ENCODE data around the gene KRT81.
"Not testable (repeated sequence)": the region's sequence is repeated elsewhere in the genome, so short reads cannot be mapped to it uniquely, and the experiment has no call there.

Gene KRT81

GRCh38 chr12:52296572-52297215 is 5.4 kb upstream of the KRT81 start:
- no peak for DNase-seq (ENCODE audit: low read depth, low spot score)

- no peak for DNase-seq (ENCODE audit: low read depth, low spot score)
These were observed 4.3 kb upstream of the KRT81 start for GRCh38 chr12:52295663-52296062.

- DNase-seq (ENCODE audit: low read depth, low spot score), result no peak
These were observed 3.5 kb upstream of the KRT81 start for GRCh38 chr12:52294803-52295202.

- no peak for DNase-seq (ENCODE audit: low read depth, low spot score)
These were observed 2.6 kb upstream of the KRT81 start for GRCh38 chr12:52293926-52294325.

GRCh38 chr12:52290483-52291134 is 725 bp downstream of the KRT81 start:
- DNase-seq (ENCODE audit: low read depth, low spot score), result not testable (repeated sequence)

GRCh38 chr12:52287816-52288805 is 3.2 kb downstream of the KRT81 start:
- not testable (repeated sequence) for DNase-seq (ENCODE audit: low read depth, low spot score)

GRCh38 chr12:52286857-52287785 is 4.2 kb downstream of the KRT81 start:
- not testable (repeated sequence) for DNase-seq (ENCODE audit: low read depth, low spot score)

GRCh38 chr12:52285851-52286530 is 5.3 kb downstream of the KRT81 start:
- DNase-seq (ENCODE audit: low read depth, low spot score), result no peak

GRCh38 chr12:52285172-52285745 is 6.1 kb downstream of the KRT81 start:
- no peak for DNase-seq (ENCODE audit: low read depth, low spot score)

- DNase-seq (ENCODE audit: low read depth, low spot score), result no peak
These were observed 6.7 kb downstream of the KRT81 start for GRCh38 chr12:52284562-52285171.

GRCh38 chr12:52280796-52281560 is 10.4 kb downstream of the KRT81 start:
- DNase-seq (ENCODE audit: low read depth, low spot score), result no peak

- DNase-seq (ENCODE audit: low read depth, low spot score), result no peak
These were observed 11.0 kb downstream of the KRT81 start for GRCh38 chr12:52280319-52280795.

GRCh38 chr12:52279422-52280318 is 11.7 kb downstream of the KRT81 start:
- no peak for DNase-seq (ENCODE audit: low read depth, low spot score)

GRCh38 chr12:52278575-52279421 is 12.5 kb downstream of the KRT81 start:
- DNase-seq (ENCODE audit: low read depth, low spot score), result peak; percentile 31

GRCh38 chr12:52277486-52278245 is 13.7 kb downstream of the KRT81 start:
- no peak for DNase-seq (ENCODE audit: low read depth, low spot score)

- DNase-seq (ENCODE audit: low read depth, low spot score), result no peak
These were observed 15.6 kb downstream of the KRT81 start for GRCh38 chr12:52275686-52276085.
